Activated CD8-positive, alpha-beta T cell treated with anti-CD3 and anti-CD28 coated beads for 36 hours (primary cell): ENCODE results near the gene LAMB1. TPM values are rescaled to one million over a fixed set of nuclear protein-coding genes. Genes with fewer than 3 reads are reported as not detected.

Source experiments
- ATAC-seq: fragments of 200-7000 bp; cut with Tn5 transposase; one replicate; pipeline ENCODE4 v1.10.0; 2021; ENCODE audit warnings: mild to moderate bottlenecking, moderate library complexity
- CTCF ChIA-PET: fragments of 350-600 bp; sonication (Branson Sonifier 250); formaldehyde crosslinking; loops from one replicate; lab custom pipeline; 2021; ENCODE audit warnings: antibody characterized with exemption; lab: Charles Lee
- POLR2A ChIA-PET: fragments of 350-600 bp; sonication (Branson Sonifier 250); formaldehyde crosslinking; loops from one replicate; lab custom pipeline; 2021; ENCODE audit warnings: antibody characterized with exemption; lab: Charles Lee
- DNase-seq: peaks from one replicate; pipeline ENCODE4 v3.0.0-alpha.2; 2020
- H3K27ac Mint-ChIP-seq: one replicate; pipeline ENCODE4 v1.8.0; 2021; ENCODE audit warnings: mild to moderate bottlenecking, mixed read lengths
- H3K27me3 Mint-ChIP-seq: one replicate; pipeline ENCODE4 v1.8.0; 2021; ENCODE audit warnings: mixed read lengths
- H3K36me3 Mint-ChIP-seq: one replicate; pipeline ENCODE4 v1.8.0; 2021; ENCODE audit warnings: low read depth, mixed read lengths
- H3K4me1 Mint-ChIP-seq: one replicate; pipeline ENCODE4 v1.8.0; 2021; ENCODE audit warnings: low read depth, mixed read lengths
- H3K4me3 Mint-ChIP-seq: one replicate; pipeline ENCODE4 v1.8.0; 2021; ENCODE audit warnings: mild to moderate bottlenecking, moderate library complexity, mixed read lengths
- H3K9me3 Mint-ChIP-seq: one replicate; pipeline ENCODE4 v1.8.0; 2021; ENCODE audit warnings: mixed read lengths
- CTCF ChIP-seq: fragments of 200-600 bp; IDR thresholded peaks from one replicate; pipeline ENCODE4 v1.8.0; 2022; ENCODE audit warnings: antibody characterized with exemption, mild to moderate bottlenecking
- intact Hi-C: fragments of 100-400 bp; cut with micrococcal nuclease; formaldehyde crosslinking; loops from one replicate; pipeline ENCODE4 v1.10.0; 2022
- total RNA-seq, 2 experiments: library from RNA; stranded (reverse); gene quantifications; one replicate each; pipeline ENCODE4 v1.2.3, GENCODE V29; 2021

Gene LAMB1
- total RNA-seq, 2 experiments from 2014 or later = 0.20 to 0.36 TPM

DNA sequence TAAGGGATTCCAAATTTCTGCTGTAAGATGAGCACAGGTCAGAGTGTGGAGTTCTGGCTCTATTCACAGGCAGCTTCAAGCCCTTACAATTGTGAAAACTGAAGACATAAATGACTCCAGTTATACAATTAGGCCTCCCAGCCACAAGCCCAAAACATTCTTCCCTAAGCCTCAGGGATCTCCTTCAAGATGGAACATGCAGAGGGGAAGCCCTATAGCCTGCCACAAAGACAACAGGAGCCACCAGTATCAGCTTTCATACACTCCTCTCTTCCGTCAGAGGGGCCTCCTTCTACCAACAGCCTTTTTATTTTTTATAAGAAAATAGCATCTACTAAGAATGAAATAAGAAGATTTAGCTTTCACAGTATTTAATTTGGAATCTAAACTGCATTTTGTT, 65.4 kb downstream of the LAMB1 start:
- H3K9me3 Mint-ChIP-seq = no peaks in the 10 kb centered on the region
- H3K36me3 Mint-ChIP-seq = peaks cover 6% of the 10 kb centered on the region
- H3K27ac Mint-ChIP-seq = no peak overlapping the region
- no peak for ATAC-seq
- no peak for TF ChIP-seq CTCF
- H3K4me1 Mint-ChIP-seq = peaks cover 11% of the 10 kb centered on the region
- intact Hi-C loops = no loop called here
- ChIA-PET CTCF (no interaction called here), POLR2A (no interaction called here)
- H3K4me3 Mint-ChIP-seq = no peak overlapping the region
- DNase-seq = no peak
- H3K27me3 Mint-ChIP-seq = no peaks in the 10 kb centered on the region

DNA sequence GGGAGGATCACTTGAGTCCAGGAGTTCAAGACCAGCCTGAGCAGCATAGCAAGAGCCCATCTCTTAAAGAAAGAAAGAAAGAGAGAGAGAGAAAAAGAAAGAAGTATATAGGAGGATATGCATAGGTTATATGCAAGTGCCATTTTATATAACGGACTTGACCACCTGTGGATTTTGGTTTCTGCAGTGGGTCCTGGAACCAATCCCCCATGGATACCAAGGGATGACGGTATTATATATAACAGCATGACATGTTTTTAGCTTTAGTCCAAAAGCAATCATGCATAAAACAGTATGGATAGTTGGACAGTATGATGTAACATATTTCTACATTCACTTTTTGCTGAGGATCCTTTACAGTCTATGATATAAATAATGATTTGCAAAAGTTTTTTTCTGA, 66.6 kb downstream of the LAMB1 start:
- intact Hi-C loops = no loop called here
- peaks cover 10% of the 10 kb centered on the region for H3K36me3 Mint-ChIP-seq
- H3K27me3 Mint-ChIP-seq = no peaks in the 10 kb centered on the region
- POLR2A ChIA-PET = no interaction called here
- ATAC-seq = no peak
- H3K9me3 Mint-ChIP-seq = no peaks in the 10 kb centered on the region
- H3K4me3 Mint-ChIP-seq = no peak overlapping the region
- no peak for TF ChIP-seq CTCF
- no peak overlapping the region for H3K27ac Mint-ChIP-seq
- CTCF ChIA-PET = no interaction called here
- DNase-seq = no peak
- peaks cover 17% of the 10 kb centered on the region for H3K4me1 Mint-ChIP-seq

- Mint-ChIP-seq H3K27me3 (no peaks in the 10 kb centered on the region), H3K4me1 (peaks cover 17% of the 10 kb centered on the region), H3K4me3 (no peak overlapping the region), H3K36me3 (peaks cover 11% of the 10 kb centered on the region), H3K27ac (no peak overlapping the region), H3K9me3 (no peaks in the 10 kb centered on the region)
- ChIA-PET CTCF (no interaction called here), POLR2A (no interaction called here)
- no peak for ATAC-seq
- intact Hi-C loops = no loop called here
- no peak for TF ChIP-seq CTCF
- no peak for DNase-seq
These were observed 67.8 kb downstream of the LAMB1 start for GRCh38 chr7:107934991-107935770.

- CTCF ChIA-PET = interaction anchor here (0.7 to 0.9 kb wide), 2 partner anchors 14 to 48 kb away, joined by 3 read pairs; no protein-coding TSS in a partner anchor
- no peak for ATAC-seq
These were observed 69.5 kb downstream of the LAMB1 start for GRCh38 chr7:107933386-107934013.

More at GRCh38 chr7:107933386-107934013, 69.5 kb downstream of the LAMB1 start:
- Mint-ChIP-seq H3K27me3 (no peaks in the 10 kb centered on the region), H3K4me3 (no peak overlapping the region), H3K27ac (peak overlapping the region; percentile 8), H3K4me1 (peaks cover 17% of the 10 kb centered on the region), H3K9me3 (no peaks in the 10 kb centered on the region), H3K36me3 (peaks cover 14% of the 10 kb centered on the region)
- intact Hi-C loops = no loop called here
- no peak for TF ChIP-seq CTCF
- POLR2A ChIA-PET = interaction anchor here (0.9 to 1.0 kb wide), 2 partner anchors 11 to 229 kb away, joined by 3 read pairs; no protein-coding TSS in a partner anchor
- DNase-seq = peak; percentile 14
